ENCODE results near the gene ACSM4.
"Not testable (repeated sequence)": the region's sequence is repeated elsewhere in the genome, so short reads cannot be mapped to it uniquely, and the experiment has no call there.

The ACSM4 gene

GRCh38 chr12:7282844-7283243, 21.0 kb upstream of the ACSM4 start:
- H3K4me3 ChIP-seq (replicated peaks in 1 of 2; ENCODE audit: low read depth in 2 of 2, low read length in 2 of 2) = no peak overlapping the region
- no peak for DNase-seq (ENCODE audit: low read depth in 2 of 2)
- TF ChIP-seq CTCF (IDR thresholded peaks at IDR 0.05; ENCODE audit: low read depth, low read length) = no peak

GRCh38 chr12:7289743-7290142, 14.1 kb upstream of the ACSM4 start:
- no peak for TF ChIP-seq CTCF (IDR thresholded peaks at IDR 0.05; ENCODE audit: low read depth, low read length)
- H3K4me3 ChIP-seq (replicated peaks in 1 of 2; ENCODE audit: low read depth in 2 of 2, low read length in 2 of 2) = no peak overlapping the region
- peak in 1 of 2 donors; percentile 5 for DNase-seq (ENCODE audit: low read depth in 2 of 2)

GRCh38 chr12:7290588-7290987, 13.3 kb upstream of the ACSM4 start:
- not testable (repeated sequence) for H3K4me3 ChIP-seq (replicated peaks in 1 of 2; ENCODE audit: low read depth in 2 of 2, low read length in 2 of 2); DNase-seq (ENCODE audit: low read depth in 2 of 2)

- H3K4me3 ChIP-seq (replicated peaks in 1 of 2; ENCODE audit: low read depth in 2 of 2, low read length in 2 of 2) = no peak overlapping the region
- DNase-seq (ENCODE audit: low read depth in 2 of 2) = no peak
- no peak for TF ChIP-seq CTCF (IDR thresholded peaks at IDR 0.05; ENCODE audit: low read depth, low read length)
Observed at GRCh38 chr12:7292300-7292699, 11.6 kb upstream of the ACSM4 start.

GRCh38 chr12:7293670-7294069, 10.2 kb upstream of the ACSM4 start:
- TF ChIP-seq CTCF (IDR thresholded peaks at IDR 0.05; ENCODE audit: low read depth, low read length) = no peak
- no peak for DNase-seq (ENCODE audit: low read depth in 2 of 2)
- H3K4me3 ChIP-seq (replicated peaks in 1 of 2; ENCODE audit: low read depth in 2 of 2, low read length in 2 of 2) = no peak overlapping the region

GRCh38 chr12:7295529-7295928, 8.3 kb upstream of the ACSM4 start:
- no peak for DNase-seq (ENCODE audit: low read depth in 2 of 2)
- no peak overlapping the region for H3K4me3 ChIP-seq (replicated peaks in 1 of 2; ENCODE audit: low read depth in 2 of 2, low read length in 2 of 2)
- no peak for TF ChIP-seq CTCF (IDR thresholded peaks at IDR 0.05; ENCODE audit: low read depth, low read length)

- DNase-seq (ENCODE audit: low read depth in 2 of 2) = no peak
- TF ChIP-seq CTCF (IDR thresholded peaks at IDR 0.05; ENCODE audit: low read depth, low read length) = no peak
- no peak overlapping the region for H3K4me3 ChIP-seq (replicated peaks in 1 of 2; ENCODE audit: low read depth in 2 of 2, low read length in 2 of 2)
Observed at GRCh38 chr12:7297865-7298264, 6.0 kb upstream of the ACSM4 start.
